H9 (cell line): ENCODE results near the gene LPAR1. TPM values are rescaled to one million over a fixed set of nuclear protein-coding genes. Genes with fewer than 3 reads are reported as not detected.

Source experiments
- DNase-seq: peaks from one replicate; pipeline ENCODE4 v3.0.0-alpha.2; 2017
- H2AFZ ChIP-seq: one replicate; pipeline ENCODE4 v1.6.1; 2013; ENCODE audit warnings: mild to moderate bottlenecking, low read length, control low read depth, moderate library complexity
- H2AK5ac ChIP-seq: 2 replicates; pipeline ENCODE4 v1.6.1; 2013; ENCODE audit warnings: low read length, control low read depth, mixed read lengths; ENCODE audit not compliant: insufficient read length
- H2BK120ac ChIP-seq: one replicate; pipeline ENCODE4 v1.6.1; 2013; ENCODE audit warnings: low read depth, mild to moderate bottlenecking, low read length, control low read depth, inconsistent platforms; ENCODE audit not compliant: poor library complexity, severe bottlenecking
- H2BK12ac ChIP-seq: 2 replicates; pipeline ENCODE4 v1.6.1; 2013; ENCODE audit warnings: low read length, control low read depth, mixed read lengths, low read depth; ENCODE audit not compliant: insufficient read length
- H2BK15ac ChIP-seq: 2 replicates; pipeline ENCODE4 v1.6.1; 2013; ENCODE audit warnings: low read depth, low read length, control low read depth
- H2BK20ac ChIP-seq: one replicate; pipeline ENCODE4 v1.6.1; 2013; ENCODE audit warnings: low read depth, mild to moderate bottlenecking, low read length, control low read depth, inconsistent platforms; ENCODE audit not compliant: poor library complexity, severe bottlenecking
- H2BK5ac ChIP-seq: 2 replicates; pipeline ENCODE4 v1.6.1; 2013; ENCODE audit warnings: low read length, control low read depth, mixed read lengths; ENCODE audit not compliant: insufficient read length
- H3K14ac ChIP-seq: 2 replicates; pipeline ENCODE4 v1.6.1; 2013; ENCODE audit warnings: low read length, control low read depth; ENCODE audit not compliant: insufficient read depth
- H3K18ac ChIP-seq: 2 replicates; pipeline ENCODE4 v1.6.1; 2013; ENCODE audit warnings: low read depth, mild to moderate bottlenecking, mixed read lengths, low read length, control low read depth; ENCODE audit not compliant: insufficient read length
- H3K23ac ChIP-seq: 2 replicates; pipeline ENCODE4 v1.6.1; 2013; ENCODE audit warnings: low read length, control low read depth, mixed read lengths, low read depth; ENCODE audit not compliant: insufficient read length
- H3K23me2 ChIP-seq: 2 replicates; pipeline ENCODE4 v1.6.1; 2013; ENCODE audit warnings: low read depth, mild to moderate bottlenecking, mixed read lengths, low read length, control low read depth; ENCODE audit not compliant: insufficient read length, poor library complexity, severe bottlenecking
- H3K27ac ChIP-seq: 2 replicates; pipeline ENCODE4 v1.5.1; 2013; ENCODE audit warnings: low read length, control low read depth, mixed read lengths, low read depth; ENCODE audit not compliant: insufficient read length
- H3K27me3 ChIP-seq: 2 replicates; pipeline ENCODE4 v1.6.1; 2013; ENCODE audit warnings: low read length, control low read depth, inconsistent platforms; ENCODE audit not compliant: insufficient read depth
- H3K4ac ChIP-seq: 2 replicates; pipeline ENCODE4 v1.6.1; 2013; ENCODE audit warnings: low read depth, mild to moderate bottlenecking, control low read depth, inconsistent platforms, low read length, moderate library complexity
- H3K4me1 ChIP-seq: 2 replicates; pipeline ENCODE4 v1.6.1; 2013; ENCODE audit warnings: low read length, control low read depth, inconsistent platforms; ENCODE audit not compliant: insufficient read depth
- H3K4me2 ChIP-seq: 2 replicates; pipeline ENCODE4 v1.6.1; 2013; ENCODE audit warnings: low read length, control low read depth, mixed read lengths; ENCODE audit not compliant: insufficient read length, insufficient read depth
- H3K56ac ChIP-seq: 2 replicates; pipeline ENCODE4 v1.6.1; 2013; ENCODE audit warnings: low read depth, mild to moderate bottlenecking, mixed read lengths, low read length, control low read depth; ENCODE audit not compliant: insufficient read length
- H3K79me1 ChIP-seq: 2 replicates; pipeline ENCODE4 v1.6.1; 2013; ENCODE audit warnings: low read depth, mild to moderate bottlenecking, moderate library complexity, low read length, control low read depth, inconsistent platforms; ENCODE audit not compliant: insufficient read depth, poor library complexity, severe bottlenecking
- H3K79me2 ChIP-seq: 2 replicates; pipeline ENCODE4 v1.6.1; 2013; ENCODE audit warnings: low read length, control low read depth, inconsistent platforms; ENCODE audit not compliant: insufficient read depth
- H3K9ac ChIP-seq: 2 replicates; pipeline ENCODE4 v1.6.1; 2013; ENCODE audit warnings: low read length, control low read depth, mixed read lengths; ENCODE audit not compliant: insufficient read length; ENCODE audit errors: extremely low read depth
- H3K9me3 ChIP-seq: one replicate; pipeline ENCODE4 v1.6.1; 2013; ENCODE audit warnings: low read depth, low read length, inconsistent platforms; ENCODE audit not compliant: control insufficient read depth
- H3T11ph ChIP-seq: one replicate; pipeline ENCODE4 v1.6.1; 2013; ENCODE audit warnings: mild to moderate bottlenecking, low read length, control low read depth, inconsistent platforms
- H4K20me1 ChIP-seq: one replicate; pipeline ENCODE4 v1.6.1; 2013; ENCODE audit not compliant: control insufficient read depth, insufficient read length, insufficient read depth
- H4K5ac ChIP-seq: 2 replicates; pipeline ENCODE4 v1.6.1; 2013; ENCODE audit warnings: low read depth, mild to moderate bottlenecking, mixed read lengths, low read length, control low read depth; ENCODE audit not compliant: insufficient read length
- H4K8ac ChIP-seq: replicated peaks from 2 replicates; pipeline ENCODE4 v1.6.1; 2013; ENCODE audit warnings: low read length, control low read depth, mixed read lengths, low read depth; ENCODE audit not compliant: insufficient read length
- H4K91ac ChIP-seq: 2 replicates; pipeline ENCODE4 v1.6.1; 2013; ENCODE audit warnings: low read depth, mild to moderate bottlenecking, moderate library complexity, mixed read lengths, low read length, control low read depth; ENCODE audit not compliant: insufficient read length
- H3K27ac Mint-ChIP-seq, 3 experiments: 2 replicates in 2 of 3; 3 replicates in 1 of 3; pipeline ENCODE4 v1.8.0; 2020 to 2021; ENCODE audit warnings: mixed read lengths in 3 of 3, mild to moderate bottlenecking in 1 of 3, moderate library complexity in 1 of 3
- H3K27me3 Mint-ChIP-seq: 2 replicates; pipeline ENCODE4 v1.8.0; 2021; ENCODE audit warnings: low read depth, mild to moderate bottlenecking, moderate library complexity, mixed read lengths
- H3K36me3 Mint-ChIP-seq, 3 experiments: 2 replicates in 2 of 3; 3 replicates in 1 of 3; pipeline ENCODE4 v1.8.0; 2020 to 2021; ENCODE audit warnings: low read depth in 3 of 3, mixed read lengths in 3 of 3; ENCODE audit not compliant: insufficient read depth in 1 of 3
- H3K4me1 Mint-ChIP-seq, 2 experiments: 2 replicates each; pipeline ENCODE4 v1.8.0; 2020; ENCODE audit warnings: mixed read lengths in 2 of 2
- H3K4me3 Mint-ChIP-seq, 2 experiments: 2 replicates in 1 of 2; 3 replicates in 1 of 2; pipeline ENCODE4 v1.8.0; 2020 to 2021; ENCODE audit warnings: mild to moderate bottlenecking in 2 of 2, mixed read lengths in 2 of 2, moderate library complexity in 1 of 2
- H3K9me3 Mint-ChIP-seq, 2 experiments: 2 replicates in 1 of 2; 3 replicates in 1 of 2; pipeline ENCODE4 v1.8.0; 2020; ENCODE audit warnings: mild to moderate bottlenecking in 2 of 2, mixed read lengths in 2 of 2, moderate library complexity in 1 of 2
- WGBS: extraction: QIAGEN DNeasy Blood & Tissue Kit; methylation state at CpG from one replicate; pipeline ENCODE4 v1.1.7; 2013; ENCODE audit warnings: missing lambda C conversion rate, low lambda C conversion rate, mixed read lengths; ENCODE audit not compliant: insufficient read length; ENCODE audit errors: extremely low coverage; 5-methylcytosine and 5-hydroxymethylcytosine counted together
- total RNA-seq: library from RNA; stranded (reverse); gene quantifications from 2 replicates; pipeline ENCODE4 v1.2.1, GENCODE V29; 2021
- TF ChIP-seq, protein P1 (sequence below): fragments of 200-600 bp; sonication (generic); conservative IDR thresholded peaks from 3 replicates; pipeline ENCODE4 v1.8.0; 2021; ENCODE audit warnings: antibody characterized with exemption, mild to moderate bottlenecking

Gene LPAR1
- total RNA-seq, 1 experiment from 2014 or later: 1.3 TPM

DNA sequence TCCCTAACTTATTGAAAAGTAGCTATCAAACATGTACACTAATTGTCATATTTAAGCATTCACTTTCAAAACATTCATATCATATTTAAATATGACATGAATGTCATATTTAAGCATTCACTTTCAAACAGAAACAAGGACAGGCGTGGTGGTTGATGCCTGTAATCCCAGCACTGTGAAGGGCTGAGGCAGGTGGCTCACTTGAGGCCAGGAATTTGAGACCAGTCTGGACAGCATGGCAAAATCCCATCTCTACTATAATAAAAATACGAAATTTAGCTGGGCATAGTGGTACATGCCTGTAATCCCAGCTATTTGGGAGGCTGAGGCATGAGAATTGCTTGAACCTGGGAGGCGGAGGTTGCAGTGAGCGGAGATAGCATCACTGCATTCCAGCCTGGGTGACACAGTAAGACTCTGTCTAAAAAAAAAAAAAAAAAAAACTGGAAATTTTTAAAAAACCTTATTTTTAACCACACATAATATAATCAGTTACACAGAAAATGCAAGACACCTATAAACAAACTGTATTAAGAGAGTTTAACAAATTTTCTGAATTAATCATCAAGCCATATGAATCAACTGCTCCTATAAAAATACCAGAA is 88.1 kb downstream of the LPAR1 start:
- Histone ChIP-seq H3K56ac (no peak overlapping the region), H3K27me3 (no peaks in the 10 kb centered on the region), H2BK120ac (no peak overlapping the region), H4K20me1 (no peaks in the 10 kb centered on the region), H2AK5ac (no peak overlapping the region), H3K23ac (no peak overlapping the region), H3K4me1 (no peaks in the 10 kb centered on the region), H3K9ac (no peak overlapping the region), H3K4ac (no peak overlapping the region), H4K91ac (no peak overlapping the region), H4K5ac (no peak overlapping the region), H3K18ac (no peak overlapping the region), H4K8ac (no peak overlapping the region), H3K4me2 (no peak overlapping the region), H2AFZ (no peak overlapping the region), H3K27ac (no peak overlapping the region), H3K23me2 (no peaks in the 10 kb centered on the region), H3K9me3 (no peaks in the 10 kb centered on the region), H3K79me2 (no peaks in the 10 kb centered on the region), H3K79me1 (no peaks in the 10 kb centered on the region), H2BK5ac (no peak overlapping the region), H2BK15ac (no peak overlapping the region), H2BK20ac (no peak overlapping the region), H3T11ph (no peak overlapping the region), H3K14ac (no peak overlapping the region), H2BK12ac (no peak overlapping the region)
- Mint-ChIP-seq H3K27ac (no peak overlapping the region), H3K27me3 (no peaks in the 10 kb centered on the region), H3K9me3 (peaks cover 0 to 3% of the 10 kb centered on the region in 2 experiments; a peak in 1 of 5 replicates), H3K36me3 (peaks cover 0 to 4% (median 0%) of the 10 kb centered on the region in 3 experiments; a peak in 1 of 7 replicates), H3K4me3 (no peak overlapping the region), H3K4me1 (peaks cover 9 to 30% of the 10 kb centered on the region in 2 experiments; a peak in 3 of 4 replicates)
- TF ChIP-seq, protein P1, sequence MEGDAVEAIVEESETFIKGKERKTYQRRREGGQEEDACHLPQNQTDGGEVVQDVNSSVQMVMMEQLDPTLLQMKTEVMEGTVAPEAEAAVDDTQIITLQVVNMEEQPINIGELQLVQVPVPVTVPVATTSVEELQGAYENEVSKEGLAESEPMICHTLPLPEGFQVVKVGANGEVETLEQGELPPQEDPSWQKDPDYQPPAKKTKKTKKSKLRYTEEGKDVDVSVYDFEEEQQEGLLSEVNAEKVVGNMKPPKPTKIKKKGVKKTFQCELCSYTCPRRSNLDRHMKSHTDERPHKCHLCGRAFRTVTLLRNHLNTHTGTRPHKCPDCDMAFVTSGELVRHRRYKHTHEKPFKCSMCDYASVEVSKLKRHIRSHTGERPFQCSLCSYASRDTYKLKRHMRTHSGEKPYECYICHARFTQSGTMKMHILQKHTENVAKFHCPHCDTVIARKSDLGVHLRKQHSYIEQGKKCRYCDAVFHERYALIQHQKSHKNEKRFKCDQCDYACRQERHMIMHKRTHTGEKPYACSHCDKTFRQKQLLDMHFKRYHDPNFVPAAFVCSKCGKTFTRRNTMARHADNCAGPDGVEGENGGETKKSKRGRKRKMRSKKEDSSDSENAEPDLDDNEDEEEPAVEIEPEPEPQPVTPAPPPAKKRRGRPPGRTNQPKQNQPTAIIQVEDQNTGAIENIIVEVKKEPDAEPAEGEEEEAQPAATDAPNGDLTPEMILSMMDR: no peak
- WGBS: no CpG with 5 or more reads among the region's 4 CpGs
- no peak for DNase-seq
